GM18508 (cell line): ENCODE data around the gene ADRA2C.

Source experiments
- ATAC-seq: cut with Tn5 transposase; IDR thresholded peaks from one replicate; pipeline ENCODE4 v1.9.1; 2021; ENCODE audit warnings: moderate number of reproducible peaks; ENCODE audit not compliant: insufficient read depth, unreplicated experiment

Gene ADRA2C

GRCh38 chr4:3766036-3766784, at the start of gene ADRA2C:
TSS of gene ADRA2C (plus strand) at chr4:3766385. CDS start at chr4:3766607, 222 bp downstream.
- ATAC-seq = no peak

GRCh38 chr4:3716631-3717235, 49.5 kb upstream of the ADRA2C start:
- ATAC-seq = no peak

- no peak for ATAC-seq
Observed at GRCh38 chr4:3717241-3717640, 48.9 kb upstream of the ADRA2C start.

- ATAC-seq = no peak
Observed at GRCh38 chr4:3718462-3718861, 47.7 kb upstream of the ADRA2C start.

- ATAC-seq = no peak
Observed at GRCh38 chr4:3719191-3719590, 47.0 kb upstream of the ADRA2C start.

- no peak for ATAC-seq
Observed at GRCh38 chr4:3719836-3720235, 46.3 kb upstream of the ADRA2C start.

- no peak for ATAC-seq
Observed at GRCh38 chr4:3720466-3720865, 45.7 kb upstream of the ADRA2C start.

- ATAC-seq = no peak
Observed at GRCh38 chr4:3721186-3721585, 45.0 kb upstream of the ADRA2C start.

- no peak for ATAC-seq
Observed at GRCh38 chr4:3721627-3722026, 44.6 kb upstream of the ADRA2C start.

GRCh38 chr4:3722446-3723231, 43.5 kb upstream of the ADRA2C start:
- no peak for ATAC-seq

GRCh38 chr4:3723232-3723642, 42.9 kb upstream of the ADRA2C start:
- no peak for ATAC-seq

GRCh38 chr4:3724319-3725231, 41.6 kb upstream of the ADRA2C start:
- ATAC-seq = no peak

GRCh38 chr4:3725936-3726870, 40.0 kb upstream of the ADRA2C start:
- no peak for ATAC-seq

GRCh38 chr4:3727847-3728469, 38.2 kb upstream of the ADRA2C start:
- ATAC-seq = no peak

GRCh38 chr4:3729188-3729881, 36.9 kb upstream of the ADRA2C start:
- no peak for ATAC-seq

GRCh38 chr4:3729882-3730226, 36.3 kb upstream of the ADRA2C start:
- no peak for ATAC-seq

GRCh38 chr4:3730422-3731190, 35.6 kb upstream of the ADRA2C start:
- no peak for ATAC-seq
